Lung (tissue), 12 donors: ENCODE measurements around the gene APOOL. TPM values are rescaled to one million over a fixed set of nuclear protein-coding genes. Genes with fewer than 3 reads are reported as not detected.

ENCODE experiments used
- ATAC-seq: fragments of 200-7000 bp; cut with Tn5 transposase; one replicate; pipeline ENCODE4 v1.9.1; 2020; ENCODE audit warnings: moderate number of reproducible peaks; ENCODE audit not compliant: insufficient read depth, low FRiP score
- DNase-seq, 3 donors: peaks; one replicate each; pipeline ENCODE4 v3.0.0-alpha.2; 2013 to 2017
- H3K27ac ChIP-seq, 2 donors: one replicate each; pipeline ENCODE4 v1.5.1; 2013; ENCODE audit warnings: mild to moderate bottlenecking in 2 of 2, moderate library complexity in 2 of 2, control low read depth in 1 of 2, inconsistent platforms in 1 of 2, low read depth in 1 of 2, low read length in 1 of 2
- H3K27me3 ChIP-seq, 3 donors: one replicate each; pipeline ENCODE4 v1.5.1; 2013; ENCODE audit warnings: low read length in 2 of 3; ENCODE audit not compliant: control insufficient read depth in 3 of 3, insufficient read depth in 3 of 3
- H3K36me3 ChIP-seq, 4 donors: one replicate each; pipeline ENCODE4 v1.5.1; 2013; ENCODE audit warnings: low read length in 4 of 4, mild to moderate bottlenecking in 1 of 4, moderate library complexity in 1 of 4; ENCODE audit not compliant: control insufficient read depth in 4 of 4, insufficient read depth in 4 of 4
- H3K4me1 ChIP-seq, 5 donors: one replicate each; pipeline ENCODE4 v1.5.1; 2013; ENCODE audit warnings: low read length in 5 of 5, mild to moderate bottlenecking in 2 of 5, moderate library complexity in 1 of 5; ENCODE audit not compliant: control insufficient read depth in 5 of 5, insufficient read depth in 5 of 5
- H3K4me3 ChIP-seq: one replicate; pipeline ENCODE4 v1.5.1; 2013; ENCODE audit warnings: mild to moderate bottlenecking, control low read depth, moderate library complexity
- H3K9ac ChIP-seq, 2 donors: one replicate each; pipeline ENCODE4 v1.5.1; 2013; ENCODE audit warnings: low read length in 2 of 2, control low read depth in 1 of 2; ENCODE audit not compliant: insufficient read depth in 1 of 2
- H3K9me3 ChIP-seq, 4 donors: one replicate each; pipeline ENCODE4 v1.5.1; 2013; ENCODE audit warnings: low read length in 3 of 4, mild to moderate bottlenecking in 1 of 4, moderate library complexity in 1 of 4; ENCODE audit not compliant: control insufficient read depth in 4 of 4, insufficient read depth in 3 of 4
- WGBS, 2 donors: extraction: QIAGEN DNeasy Blood & Tissue Kit; methylation state at CpG; one replicate each; pipeline ENCODE4 v1.1.7; 2013; 5-methylcytosine and 5-hydroxymethylcytosine counted together
- polyA plus RNA-seq, 2 donors: library from polyadenylated mRNA; stranded (reverse); fragments of 200-250 nt; gene quantifications; one replicate each; pipeline ENCODE4 v1.2.1, GENCODE V29; 2013
- total RNA-seq, 2 donors: library from RNA; depleted of rRNA in 1 of 2; stranded (reverse); fragments of >200 nt in 1 of 2; gene quantifications; one replicate each; pipeline ENCODE4 v1.2.1, GENCODE V29; 2014 to 2021
- TF ChIP-seq, protein P1 (sequence below): IDR thresholded peaks from 2 replicates; pipeline ENCODE4 v1.5.1; 2012; ENCODE audit warnings: mild to moderate bottlenecking; ENCODE audit errors: control extremely low read depth, extremely low read depth
- donor health status: control.
- donor health status: control.
- donor health status: Bipolar disorder and iron deficiency.
- donor health status: healthy.
- donor health status: DM: yes; HTN: yes; CAD: no.

APOOL gene
- total and polyA plus RNA-seq, 4 donors: 4.5 to 21.6 (median 11.4) TPM

- H3K27me3 ChIP-seq: peaks cover 0 to 4% (median 0%) of the 10 kb centered on the region in 3 donors
- ATAC-seq: no peak
- no peaks in the 10 kb centered on the region for H3K36me3 ChIP-seq
- TF ChIP-seq, protein P1, sequence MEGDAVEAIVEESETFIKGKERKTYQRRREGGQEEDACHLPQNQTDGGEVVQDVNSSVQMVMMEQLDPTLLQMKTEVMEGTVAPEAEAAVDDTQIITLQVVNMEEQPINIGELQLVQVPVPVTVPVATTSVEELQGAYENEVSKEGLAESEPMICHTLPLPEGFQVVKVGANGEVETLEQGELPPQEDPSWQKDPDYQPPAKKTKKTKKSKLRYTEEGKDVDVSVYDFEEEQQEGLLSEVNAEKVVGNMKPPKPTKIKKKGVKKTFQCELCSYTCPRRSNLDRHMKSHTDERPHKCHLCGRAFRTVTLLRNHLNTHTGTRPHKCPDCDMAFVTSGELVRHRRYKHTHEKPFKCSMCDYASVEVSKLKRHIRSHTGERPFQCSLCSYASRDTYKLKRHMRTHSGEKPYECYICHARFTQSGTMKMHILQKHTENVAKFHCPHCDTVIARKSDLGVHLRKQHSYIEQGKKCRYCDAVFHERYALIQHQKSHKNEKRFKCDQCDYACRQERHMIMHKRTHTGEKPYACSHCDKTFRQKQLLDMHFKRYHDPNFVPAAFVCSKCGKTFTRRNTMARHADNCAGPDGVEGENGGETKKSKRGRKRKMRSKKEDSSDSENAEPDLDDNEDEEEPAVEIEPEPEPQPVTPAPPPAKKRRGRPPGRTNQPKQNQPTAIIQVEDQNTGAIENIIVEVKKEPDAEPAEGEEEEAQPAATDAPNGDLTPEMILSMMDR: no peak
- no peak overlapping the region for H3K9ac ChIP-seq
- no peaks in the 10 kb centered on the region for H3K4me1 ChIP-seq
- no peak for DNase-seq
- no peak overlapping the region for H3K4me3 ChIP-seq
- H3K27ac ChIP-seq: no peak overlapping the region
- no peaks in the 10 kb centered on the region for H3K9me3 ChIP-seq
These were observed 111.1 kb downstream of the APOOL start for GRCh38 chrX:85114776-85115175.

DNA sequence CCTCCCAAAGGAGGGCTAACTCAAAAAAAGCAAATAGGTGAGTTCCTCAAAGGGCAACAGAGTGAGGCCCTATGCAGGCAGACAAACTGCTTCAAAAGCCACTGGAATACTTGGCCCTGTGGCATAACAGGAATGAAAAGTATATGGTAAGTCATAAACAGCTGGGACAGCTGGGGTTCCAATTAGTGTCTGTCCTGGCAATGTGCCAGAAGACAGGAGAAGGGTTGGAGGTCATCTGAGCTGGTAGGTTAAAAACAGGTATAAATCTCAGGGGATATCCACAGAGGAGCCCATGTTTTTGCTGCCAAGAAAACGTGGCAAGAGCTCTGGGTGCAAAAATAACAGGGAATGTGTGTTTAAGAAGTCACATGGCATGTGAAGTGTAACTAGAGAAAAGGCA is 111.6 kb downstream of the APOOL start:
- TF ChIP-seq, protein P1: no peak
- Histone ChIP-seq H3K27me3 (peaks cover 0 to 4% (median 0%) of the 10 kb centered on the region in 3 donors), H3K27ac (no peak overlapping the region), H3K9ac (no peak overlapping the region), H3K4me1 (no peaks in the 10 kb centered on the region), H3K4me3 (no peak overlapping the region), H3K9me3 (no peaks in the 10 kb centered on the region), H3K36me3 (no peaks in the 10 kb centered on the region)
- DNase-seq (no peak), ATAC-seq (no peak)
- whole genome bisulfite sequencing, 2 donors: 11 to 62% methylated on average over 1 of the region's 1 CpG

GRCh38 chrX:85136409-85136808 is 132.7 kb downstream of the APOOL start:
- no peak for ATAC-seq
- Histone ChIP-seq H3K36me3 (no peaks in the 10 kb centered on the region), H3K9me3 (peaks cover 0 to 6% (median 0%) of the 10 kb centered on the region in 4 donors), H3K27ac (no peak overlapping the region), H3K9ac (no peak overlapping the region), H3K4me1 (no peaks in the 10 kb centered on the region), H3K4me3 (no peak overlapping the region), H3K27me3 (no peaks in the 10 kb centered on the region)
- TF ChIP-seq, protein P1: no peak
- DNase-seq: no peak

GRCh38 chrX:85139422-85139821 is 135.7 kb downstream of the APOOL start:
- DNase-seq: no peak
- TF ChIP-seq, protein P1: no peak
- Histone ChIP-seq H3K27ac (no peak overlapping the region), H3K4me1 (no peaks in the 10 kb centered on the region), H3K9ac (no peak overlapping the region), H3K4me3 (no peak overlapping the region), H3K36me3 (no peaks in the 10 kb centered on the region), H3K9me3 (no peaks in the 10 kb centered on the region), H3K27me3 (no peaks in the 10 kb centered on the region)
- WGBS, 2 donors: 79 to 91% methylated on average over 1 of the region's 1 CpG
- no peak for ATAC-seq
